PC-3 (cell line): ENCODE results near the gene LPAR1.

ENCODE experiments used
- CTCF ChIP-seq: fragments of 300-600 bp; sonication (generic); conservative IDR thresholded peaks from 2 replicates; pipeline ENCODE4 v1.5.1; 2017; ENCODE audit warnings: antibody characterized with exemption, low read depth, mild to moderate bottlenecking, low read length
- EZH2 ChIP-seq: fragments of 300-600 bp; sonication (generic); IDR thresholded peaks from one replicate; pipeline ENCODE4 v1.6.1; 2017; ENCODE audit warnings: antibody characterized with exemption, mild to moderate bottlenecking, low read length; ENCODE audit not compliant: unreplicated experiment
- EZH2phosphoT487 ChIP-seq: fragments of 300-600 bp; sonication (generic); IDR thresholded peaks from 2 replicates; pipeline ENCODE4 v1.6.1; 2018; ENCODE audit warnings: mild to moderate bottlenecking, antibody characterized with exemption, low read length, borderline replicate concordance

GRCh38 chr9:110971705-110972104 is 66.6 kb downstream of the LPAR1 start:
- no peak for TF ChIP-seq CTCF
- TF ChIP-seq EZH2phosphoT487, result no peak
- TF ChIP-seq EZH2, result no peak
